ENCODE results near the gene TRMT10B.

TRMT10B gene

GRCh38 chr9:37715991-37716505, 37.6 kb upstream of the TRMT10B start:
- no peak for DNase-seq
- Histone ChIP-seq H3K27me3 (no peaks in the 10 kb centered on the region), H3K4me3 (ENCODE audit: low read depth, low read length) (no peak overlapping the region), H3K4me1 (peaks cover 13% of the 10 kb centered on the region), H3K9me3 (no peaks in the 10 kb centered on the region; the same call in 1 of the 2 replicates), H3K36me3 (no peaks in the 10 kb centered on the region)
- TF ChIP-seq, protein P1, sequence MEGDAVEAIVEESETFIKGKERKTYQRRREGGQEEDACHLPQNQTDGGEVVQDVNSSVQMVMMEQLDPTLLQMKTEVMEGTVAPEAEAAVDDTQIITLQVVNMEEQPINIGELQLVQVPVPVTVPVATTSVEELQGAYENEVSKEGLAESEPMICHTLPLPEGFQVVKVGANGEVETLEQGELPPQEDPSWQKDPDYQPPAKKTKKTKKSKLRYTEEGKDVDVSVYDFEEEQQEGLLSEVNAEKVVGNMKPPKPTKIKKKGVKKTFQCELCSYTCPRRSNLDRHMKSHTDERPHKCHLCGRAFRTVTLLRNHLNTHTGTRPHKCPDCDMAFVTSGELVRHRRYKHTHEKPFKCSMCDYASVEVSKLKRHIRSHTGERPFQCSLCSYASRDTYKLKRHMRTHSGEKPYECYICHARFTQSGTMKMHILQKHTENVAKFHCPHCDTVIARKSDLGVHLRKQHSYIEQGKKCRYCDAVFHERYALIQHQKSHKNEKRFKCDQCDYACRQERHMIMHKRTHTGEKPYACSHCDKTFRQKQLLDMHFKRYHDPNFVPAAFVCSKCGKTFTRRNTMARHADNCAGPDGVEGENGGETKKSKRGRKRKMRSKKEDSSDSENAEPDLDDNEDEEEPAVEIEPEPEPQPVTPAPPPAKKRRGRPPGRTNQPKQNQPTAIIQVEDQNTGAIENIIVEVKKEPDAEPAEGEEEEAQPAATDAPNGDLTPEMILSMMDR (IDR thresholded peaks at IDR 0.05; ENCODE audit: low read depth, low read length), result no peak

- H3K9me3 ChIP-seq, result no peaks in the 10 kb centered on the region; the same call in 1 of the 2 replicates
- H3K36me3 ChIP-seq, result no peaks in the 10 kb centered on the region
- TF ChIP-seq, protein P1 (IDR thresholded peaks at IDR 0.05; ENCODE audit: low read depth, low read length), result no peak
- no peaks in the 10 kb centered on the region for H3K27me3 ChIP-seq
- H3K4me1 ChIP-seq, result peaks cover 13% of the 10 kb centered on the region
- no peak overlapping the region for H3K4me3 ChIP-seq (ENCODE audit: low read depth, low read length)
- DNase-seq, result no peak
These were observed 34.1 kb upstream of the TRMT10B start for GRCh38 chr9:37719526-37719925.

DNA sequence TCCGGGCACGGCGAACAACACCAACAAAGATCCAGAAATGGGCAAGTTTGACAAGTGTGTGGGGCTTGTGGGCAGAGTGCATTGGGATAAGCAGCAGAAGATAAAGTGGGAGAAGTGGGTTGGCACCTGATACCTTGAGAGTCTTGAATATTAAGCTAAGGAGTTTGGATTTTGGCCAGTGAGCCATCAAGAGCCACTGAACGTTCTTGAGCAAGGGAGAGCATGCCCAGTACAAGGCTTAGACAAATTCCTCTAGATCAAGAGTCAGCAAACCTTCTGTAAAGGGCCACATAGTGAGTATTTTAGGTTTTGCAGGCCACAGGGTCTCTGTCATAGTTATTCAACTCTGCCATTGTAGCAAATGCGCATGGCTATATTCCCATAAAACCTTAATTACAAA, 26.6 kb upstream of the TRMT10B start:
- no peak overlapping the region for H3K4me3 ChIP-seq (ENCODE audit: low read depth, low read length)
- TF ChIP-seq, protein P1 (IDR thresholded peaks at IDR 0.05; ENCODE audit: low read depth, low read length), result no peak
- H3K4me1 ChIP-seq, result peaks cover 11% of the 10 kb centered on the region
- no peaks in the 10 kb centered on the region for H3K36me3 ChIP-seq
- no peaks in the 10 kb centered on the region for H3K27me3 ChIP-seq
- no peaks in the 10 kb centered on the region for H3K9me3 ChIP-seq
- DNase-seq, result no peak

DNA sequence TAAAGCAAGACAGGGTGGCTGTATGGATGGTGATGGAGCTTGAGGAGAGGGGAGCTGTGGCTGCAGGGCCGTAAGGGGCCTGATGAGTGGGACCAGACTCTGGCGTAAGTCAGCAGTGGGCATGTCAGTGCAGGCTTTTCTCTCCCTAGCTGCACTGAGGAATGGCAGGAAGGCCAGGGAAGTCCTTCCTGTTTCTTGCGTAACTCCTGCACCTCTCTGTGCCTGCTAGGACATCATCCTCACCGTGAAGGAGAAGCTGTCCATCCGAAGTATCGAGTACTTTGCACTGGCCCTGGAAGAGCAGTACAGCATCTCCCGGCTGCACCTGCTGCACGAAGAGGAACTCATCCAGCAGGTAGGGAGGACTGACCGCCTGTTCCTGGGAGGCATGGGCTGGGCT, 24.1 kb upstream of the TRMT10B start:
- Histone ChIP-seq H3K9me3 (no peaks in the 10 kb centered on the region), H3K4me1 (peaks cover 22% of the 10 kb centered on the region), H3K36me3 (no peaks in the 10 kb centered on the region), H3K27me3 (no peaks in the 10 kb centered on the region), H3K4me3 (ENCODE audit: low read depth, low read length) (no peak overlapping the region)
- TF ChIP-seq, protein P1 (IDR thresholded peaks at IDR 0.05; ENCODE audit: low read depth, low read length), result no peak
- no peak for DNase-seq

DNA sequence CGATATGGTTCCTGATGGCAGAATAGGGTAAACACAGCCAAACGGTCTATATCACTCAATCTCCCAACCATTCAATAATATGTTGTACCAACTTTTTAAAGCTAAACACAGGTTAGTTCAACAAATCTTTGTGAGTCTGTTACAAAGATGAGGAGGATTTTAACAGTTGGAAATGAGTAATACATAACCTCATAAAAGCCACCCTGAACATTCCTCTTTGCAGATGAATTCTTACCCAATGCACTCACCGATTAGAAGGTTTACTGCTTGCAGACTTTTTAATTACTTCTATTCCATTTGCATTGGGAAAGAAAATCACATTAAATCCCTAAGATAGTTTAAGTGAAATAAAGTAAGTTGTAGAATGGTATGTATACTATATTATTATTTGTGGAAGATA, 23.3 kb upstream of the TRMT10B start:
- Histone ChIP-seq H3K9me3 (no peaks in the 10 kb centered on the region), H3K4me3 (ENCODE audit: low read depth, low read length) (no peak overlapping the region), H3K27me3 (no peaks in the 10 kb centered on the region), H3K4me1 (peaks cover 22% of the 10 kb centered on the region), H3K36me3 (no peaks in the 10 kb centered on the region)
- TF ChIP-seq, protein P1 (IDR thresholded peaks at IDR 0.05; ENCODE audit: low read depth, low read length), result no peak
- no peak for DNase-seq

DNA sequence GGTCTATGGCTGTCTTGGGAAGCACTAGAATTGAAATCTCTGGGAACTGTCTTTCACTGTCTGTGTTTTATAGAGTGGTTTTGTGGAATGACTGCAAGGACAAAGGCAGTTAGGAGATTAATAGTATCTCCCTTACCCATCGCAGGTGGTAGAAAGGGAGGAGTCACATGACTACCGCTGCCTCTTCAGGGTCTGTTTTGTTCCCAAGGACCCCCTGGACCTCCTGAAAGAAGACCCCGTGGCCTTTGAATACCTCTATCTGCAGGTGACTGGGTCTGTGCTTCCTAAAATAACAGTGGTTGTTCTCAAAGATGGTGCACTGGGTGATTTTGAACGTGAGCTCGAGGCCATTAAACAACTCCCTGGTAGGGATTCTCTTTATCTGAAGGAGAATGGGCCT, 22.8 kb upstream of the TRMT10B start:
- TF ChIP-seq, protein P1 (IDR thresholded peaks at IDR 0.05; ENCODE audit: low read depth, low read length), result no peak
- Histone ChIP-seq H3K4me3 (ENCODE audit: low read depth, low read length) (no peak overlapping the region), H3K36me3 (no peaks in the 10 kb centered on the region), H3K27me3 (no peaks in the 10 kb centered on the region), H3K4me1 (peaks cover 22% of the 10 kb centered on the region), H3K9me3 (no peaks in the 10 kb centered on the region)
- DNase-seq, result no peak
